K562 (cell line): Measurements from ENCODE around the gene WDPCP. TPM values are rescaled to one million over a fixed set of nuclear protein-coding genes. Genes with fewer than 3 reads are reported as not detected.
A peak's percentile ranks its signal among the peaks of the same experiment; 100 is the strongest.

Experiments used
- ATAC-seq: fragments of 200-7000 bp; cut with Tn5 transposase; 3 replicates; pipeline ENCODE4 v1.9.1; 2020; ENCODE audit warnings: moderate library complexity
- BruUV-seq: library from RNA; stranded (reverse); fragments of 400-500 nt; replicated peaks from 2 replicates; lab custom pipeline; 2021; lab: Mats Ljungman, UMichigan
- CTCF ChIA-PET: fragments of 300-600 bp; formaldehyde crosslinking; extraction: SDS; loops from one replicate; lab custom pipeline; 2021; ENCODE audit warnings: low intra/inter-chr PET ratio; lab: Yijun Ruan, JAX
- POLR2A ChIA-PET: fragments of 300-600, 350-650 bp; sonication (Branson Sonifier 250); formaldehyde crosslinking; extraction: SDS; loops from one replicate; lab custom pipeline; 2021; ENCODE audit warnings: antibody characterized with exemption, inconsistent platforms; lab: Yijun Ruan, JAX
- DNase-seq, 4 experiments: peaks; one replicate each; pipeline versions ENCODE4 v3.0.0 to v3.0.0-alpha.2; 2011 to 2018; ENCODE audit warnings: low spot score in 3 of 4, mixed read lengths in 3 of 4; ENCODE audit errors: extremely low read depth in 1 of 4
- FAIRE-seq: peaks from 2 replicates; lab custom pipeline; 2011; peaks lifted over from hg19 to GRCh38; lab: Jason Lieb, UNC
- H2AFZ ChIP-seq: 2 replicates; pipeline ENCODE4 v1.6.0; 2011; ENCODE audit warnings: low read depth, low read length, control low read depth, inconsistent platforms
- H3K27ac ChIP-seq: fragments of 200-600 bp; 3 replicates; pipeline ENCODE4 v1.8.0; 2011; ENCODE audit warnings: low read depth, mild to moderate bottlenecking, control low read depth, inconsistent platforms, low read length, moderate library complexity, mixed read lengths; ENCODE audit errors: extremely low read depth
- H3K27me3 ChIP-seq, 2 experiments: fragments of 300-600 bp in 1 of 2; 2 replicates in 1 of 2; 3 replicates in 1 of 2; pipeline versions ENCODE4 v1.6.0 to v1.8.0; 2011; ENCODE audit warnings: inconsistent platforms in 2 of 2, low read length in 2 of 2, mild to moderate bottlenecking in 1 of 2, mixed read lengths in 1 of 2, moderate library complexity in 1 of 2; ENCODE audit not compliant: control insufficient read depth in 2 of 2, insufficient read depth in 2 of 2
- H3K36me3 ChIP-seq: fragments of 300-600 bp; 3 replicates; pipeline ENCODE4 v1.8.0; 2011; ENCODE audit warnings: mild to moderate bottlenecking, low read length, inconsistent platforms; ENCODE audit not compliant: control insufficient read depth, insufficient read depth
- H3K4me1 ChIP-seq, 2 experiments: fragments of 200-600 bp in 1 of 2; replicated peaks in 1 of 2; 2 replicates in 1 of 2; 3 replicates in 1 of 2; pipeline versions ENCODE4 v1.5.1 to v1.8.0; 2011; ENCODE audit warnings: inconsistent platforms in 2 of 2, low read length in 2 of 2, mild to moderate bottlenecking in 1 of 2, mixed read lengths in 1 of 2, moderate library complexity in 1 of 2; ENCODE audit not compliant: control insufficient read depth in 2 of 2, insufficient read depth in 2 of 2
- H3K4me2 ChIP-seq: 2 replicates; pipeline ENCODE4 v1.6.1; 2011; ENCODE audit warnings: low read length, control low read depth, inconsistent platforms, mixed read lengths; ENCODE audit not compliant: insufficient read depth
- H3K4me3 ChIP-seq: fragments of 200-600 bp; sonication (generic), shearing (Covaris generic); 2 replicates; pipeline ENCODE4 v1.5.1; 2016; ENCODE audit warnings: control low read depth, inconsistent platforms
- H3K79me2 ChIP-seq: fragments of 200-600 bp; 3 replicates; pipeline ENCODE4 v1.8.0; 2011; ENCODE audit warnings: low read length, inconsistent platforms; ENCODE audit not compliant: control insufficient read depth, insufficient read depth
- H3K9ac ChIP-seq, 2 experiments: 2 replicates each; pipeline versions ENCODE4 v1.6.0 to v1.6.1; 2011; ENCODE audit warnings: low read depth in 2 of 2, low read length in 2 of 2, control low read depth in 1 of 2, inconsistent platforms in 1 of 2, mild to moderate bottlenecking in 1 of 2, mixed read lengths in 1 of 2; ENCODE audit not compliant: insufficient read depth in 1 of 2
- H3K9me1 ChIP-seq: one replicate; pipeline ENCODE4 v1.6.0; 2011; ENCODE audit warnings: inconsistent platforms, mild to moderate bottlenecking, low read length, moderate library complexity; ENCODE audit not compliant: control insufficient read depth, insufficient read depth
- H3K9me3 ChIP-seq: replicated peaks from 2 replicates; pipeline ENCODE4 v1.5.1; 2011; ENCODE audit warnings: low read depth, low read length, inconsistent platforms; ENCODE audit not compliant: control insufficient read depth, insufficient read depth
- H4K20me1 ChIP-seq: replicated peaks from 2 replicates; pipeline ENCODE4 v1.6.1; 2011; ENCODE audit warnings: low read length, inconsistent platforms, mixed read lengths; ENCODE audit not compliant: control insufficient read depth, insufficient read depth
- ARID3A ChIP-seq: IDR thresholded peaks from 2 replicates; pipeline ENCODE4 v1.6.1; 2012; ENCODE audit warnings: low read depth, low read length, improper control_type of control experiment, borderline replicate concordance
- CTCF ChIP-seq, 3 experiments: IDR thresholded peaks in 2 of 3; conservative IDR thresholded peaks in 1 of 3; 2 replicates each; pipeline ENCODE4 v1.5.1; 2011 to 2012; ENCODE audit warnings: low read length in 3 of 3, mild to moderate bottlenecking in 3 of 3, control low read depth in 2 of 3, improper control_type of control experiment in 1 of 3, inconsistent platforms in 1 of 3, low read depth in 1 of 3, mixed read lengths in 1 of 3, moderate library complexity in 1 of 3; ENCODE audit not compliant: insufficient read depth in 2 of 3
- DEAF1 ChIP-seq: fragments of 450-650 bp; formaldehyde crosslinking; IDR thresholded peaks from 2 replicates; pipeline ENCODE4 v1.4.0; 2020; ENCODE audit warnings: mild to moderate bottlenecking, moderate library complexity
- FUS ChIP-seq: fragments of 200-400 bp; formaldehyde crosslinking; optimal IDR thresholded peaks from 2 replicates; pipeline ENCODE3; 2017; ENCODE audit warnings: low read depth, low read length
- ID3 ChIP-seq, 2 experiments: fragments of 250-450 bp in 1 of 2; fragments of 450-650 bp in 1 of 2; sonication (Bioruptor Pico) in 1 of 2; IDR thresholded peaks; 2 replicates each; pipeline versions ENCODE4 v1.6.1 to v1.8.0; 2016 to 2021; ENCODE audit warnings: mild to moderate bottlenecking in 2 of 2, moderate library complexity in 2 of 2, missing compliant biosample characterization in 1 of 2, missing genetic modification characterization in 1 of 2
- RAD21 ChIP-seq, 2 experiments: fragments of 250-450 bp in 1 of 2; fragments of 450-650 bp in 1 of 2; sonication (Bioruptor Pico) in 1 of 2; formaldehyde crosslinking in 1 of 2; IDR thresholded peaks in 1 of 2; conservative IDR thresholded peaks in 1 of 2; 2 replicates each; pipeline versions ENCODE4 v1.4.0 to v1.8.0; 2020 to 2022; ENCODE audit warnings: mild to moderate bottlenecking in 2 of 2, moderate library complexity in 1 of 2
- SIN3B ChIP-seq: fragments of 450-650 bp; IDR thresholded peaks from 2 replicates; pipeline ENCODE4 v1.6.1; 2017; ENCODE audit warnings: low read depth, mild to moderate bottlenecking, moderate library complexity
- SMAD4 ChIP-seq: fragments of 250-450 bp; sonication (Bioruptor Pico); conservative IDR thresholded peaks from 2 replicates; pipeline ENCODE4 v1.8.0; 2021; ENCODE audit warnings: inconsistent platforms, mild to moderate bottlenecking, moderate library complexity
- ZBTB33 ChIP-seq: sonication (generic); formaldehyde crosslinking; IDR thresholded peaks from 2 replicates; pipeline ENCODE4 v1.8.1; 2023; ENCODE audit warnings: mild to moderate bottlenecking, missing genetic modification reagents
- ZNF77 ChIP-seq: fragments of 250-450 bp; sonication (Bioruptor Pico); IDR thresholded peaks from 2 replicates; pipeline ENCODE4 v1.5.0; 2020
- WGBS: fragments of 100-300 bp; shearing (Covaris generic); methylation state at CpG from one replicate; pipeline ENCODE4 v1.1.6; 2016; ENCODE audit warnings: low coverage, mixed read lengths; ENCODE audit not compliant: insufficient coverage; ENCODE audit errors: missing lambda C conversion rate; 5-methylcytosine and 5-hydroxymethylcytosine counted together
- in situ Hi-C: fragments of 300-500 bp; cut with MboI; formaldehyde crosslinking; loops from 4 replicates; pipeline ENCODE4 v1.15.0; 2018; ENCODE audit warnings: inconsistent platforms, mixed read lengths
- intact Hi-C: fragments of 100-400 bp; cut with micrococcal nuclease; formaldehyde crosslinking; loops from 2 replicates; pipeline ENCODE4 v1.14.2; 2022
- polyA plus RNA-seq, 8 experiments: library from polyadenylated mRNA; depleted of rRNA in 4 of 8; stranded (reverse) in 5 of 8; unstranded in 3 of 8; fragments of >200 nt; fragmentation: Nextera tagmentation in 2 of 8; fragmentation: Illumina TruSeq in 1 of 8; extraction: Ambion mirVana in 2 of 8; extraction: Trizol in 1 of 8; gene quantifications; 2 replicates each; pipeline versions ENCODE4 v1.2.1 to v1.2.3, GENCODE V29; 2011 to 2014; ENCODE audit warnings: inconsistent platforms in 1 of 8, missing spikeins in 1 of 8
- total RNA-seq, 7 experiments: library from RNA; depleted of rRNA in 6 of 7; stranded (reverse); fragments of >200 nt in 6 of 7; fragmentation: Illumina TruSeq in 2 of 7; extraction: Trizol in 2 of 7; gene quantifications; 2 replicates each; pipeline versions ENCODE4 v1.2.1 to v1.2.3, GENCODE V29; 2011 to 2021; ENCODE audit warnings: low replicate concordance in 1 of 7

The WDPCP gene
- total and polyA plus RNA-seq, 9 of the 15 experiments (the other 6 are each of a cell fraction or from before 2014, with no cell fraction given), result 1.4 to 6.4 (median 5.5) TPM

GRCh38 chr2:63494100-63494499, 94.2 kb downstream of the WDPCP start (continued):
- TF ChIP-seq SIN3B, result no peak
- no peak for TF ChIP-seq SMAD4
- TF ChIP-seq ID3 (CRISPR knock-in tag; IDR thresholded peaks at IDR 0.05), result no peak
- TF ChIP-seq ID3 (tag; IDR thresholded peaks at IDR 0.05), result no peak
- TF ChIP-seq ARID3A, result no peak

GRCh38 chr2:63488118-63488713, 100.1 kb downstream of the WDPCP start:
- no peaks in the 10 kb centered on the region for H3K9me1 ChIP-seq
- 47% methylated on average over 2 of the region's 2 CpGs for WGBS
- H3K4me1 ChIP-seq, result no peaks in the 10 kb centered on the region
- no peak overlapping the region for H2AFZ ChIP-seq
- no peaks in the 10 kb centered on the region for H3K27me3 ChIP-seq
- ATAC-seq, result peak; percentile 52; the same call in 1 of the 3 replicates
- FAIRE-seq, result peak; percentile 26
- intact Hi-C loops (loop anchor here (1.0 to 10.0 kb wide), 3 partner anchors 303 to 546 kb away; no protein-coding TSS in a partner anchor), in situ Hi-C loops (no loop called here)
- H3K9me3 ChIP-seq, result no peaks in the 10 kb centered on the region
- H3K4me2 ChIP-seq, result no peak overlapping the region
- no peak overlapping the region for H3K9ac ChIP-seq
- no peaks in the 10 kb centered on the region for H3K36me3 ChIP-seq
- no peaks in the 10 kb centered on the region for H4K20me1 ChIP-seq
- POLR2A ChIA-PET, result no interaction called here
- H3K4me3 ChIP-seq, result no peak overlapping the region
- no TSS peak for BruUV-seq
- no peak overlapping the region for H3K27ac ChIP-seq
- CTCF ChIA-PET, result interaction anchor here (0.7 to 1.5 kb wide), 2 partner anchors 547 to 700 kb away, joined by 4 to 5 read pairs; no protein-coding TSS in a partner anchor
- no peaks in the 10 kb centered on the region for H3K79me2 ChIP-seq
- peak; percentile 8 to 35 (median 12) for DNase-seq
- TF ChIP-seq RAD21 (CRISPR knock-in tag; conservative IDR thresholded peaks at IDR 0.05 in 1 of 2, IDR thresholded peaks at IDR 0.05 in 1 of 2) (peak; percentile 56 to 67), ZBTB33 (CRISPR knock-in tag) (no peak), CTCF (IDR thresholded peaks at IDR 0.05 in 2 of 3, conservative IDR thresholded peaks at IDR 0.05 in 1 of 3; ENCODE audit: insufficient read depth in 2 of 3, low read depth in 1 of 3, low read length in 3 of 3) (peak; percentile 16 to 66 (median 46); a peak in 4 of 6 replicates), FUS (no peak), ZNF77 (CRISPR knock-in tag) (no peak), DEAF1 (CRISPR knock-in tag) (peak; percentile 40; the same call in 1 of the 2 replicates)
